NT2/D1 (cell line): ENCODE measurements around the gene IQUB.

ENCODE experiments used
- SUZ12 ChIP-seq: IDR thresholded peaks from 2 replicates; pipeline ENCODE4 v1.6.1; 2011; ENCODE audit not compliant: insufficient read length, insufficient read depth; ENCODE audit errors: extremely low read depth
- YY1 ChIP-seq: IDR thresholded peaks from 2 replicates; pipeline ENCODE4 v1.6.1; 2011; ENCODE audit not compliant: insufficient read length, insufficient read depth
- ZNF274 ChIP-seq: IDR thresholded peaks from 2 replicates; pipeline ENCODE4 v1.6.1; 2011; ENCODE audit warnings: mild to moderate bottlenecking, low read depth, low read length

DNA sequence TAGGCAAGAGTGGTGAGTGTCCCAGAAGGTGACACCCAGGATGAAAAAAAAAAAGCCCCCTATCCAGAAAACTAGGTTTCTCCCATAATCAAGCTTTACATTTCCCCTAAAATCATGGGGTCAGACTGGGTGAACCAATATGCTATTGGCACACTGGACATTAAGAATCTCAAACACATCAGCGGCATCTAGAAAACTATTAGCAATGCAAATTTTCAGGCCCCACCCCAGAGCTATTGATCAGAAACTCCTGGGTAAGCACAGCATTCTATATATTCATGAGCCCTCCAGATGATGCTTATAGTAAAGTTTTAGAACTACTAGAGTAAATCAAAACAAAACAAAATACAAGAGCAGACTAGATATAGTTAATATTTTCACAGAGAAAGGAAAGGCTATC, 36.4 kb downstream of the IQUB start:
- TF ChIP-seq YY1, result no peak
- TF ChIP-seq ZNF274, result no peak
- no peak for TF ChIP-seq SUZ12
